Epidermal melanocyte (primary cell): ENCODE measurements around the gene ATP1A2.

ENCODE experiments used
- DNase-seq: peaks from one replicate; pipeline ENCODE4 v3.0.0; 2011; ENCODE audit warnings: low spot score; ENCODE audit not compliant: insufficient read length

ATP1A2 gene

DNA sequence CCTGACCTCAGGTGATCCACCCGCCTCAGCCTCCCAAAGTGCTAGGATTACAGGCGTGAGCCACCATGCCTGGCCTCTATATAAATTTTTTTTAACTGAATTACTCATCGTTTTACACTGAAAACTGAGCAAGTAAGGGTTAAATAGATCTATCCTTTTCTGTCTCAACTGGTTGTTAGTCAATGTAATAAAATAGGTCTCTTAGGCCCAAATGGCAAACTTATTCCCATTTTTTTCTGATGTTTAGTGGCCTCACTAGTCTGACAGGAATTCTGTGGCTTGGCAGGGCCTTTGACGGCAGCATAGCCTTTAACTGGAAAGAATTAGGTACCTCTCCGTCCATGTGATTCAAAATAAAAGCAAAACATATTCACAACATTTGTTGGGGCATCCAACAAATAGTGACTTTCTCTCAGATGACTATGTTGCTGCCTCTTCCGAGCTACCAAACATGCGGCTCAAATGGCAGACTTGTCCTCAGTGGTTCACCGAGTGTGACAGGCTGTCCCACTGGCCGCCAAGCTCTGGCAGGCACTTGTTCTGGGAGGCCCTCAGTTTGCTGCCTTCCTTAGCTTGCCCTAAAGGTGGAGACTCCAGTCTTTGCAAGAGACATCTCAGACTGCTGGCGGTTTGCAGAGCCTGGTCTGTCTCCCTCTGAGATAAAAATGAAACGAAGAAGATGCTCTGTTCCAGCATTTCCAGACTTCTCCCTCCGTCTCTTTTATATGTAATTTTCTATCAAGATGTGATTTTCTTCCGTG lies 53.2 kb downstream of the ATP1A2 start:
- no peak for DNase-seq

DNA sequence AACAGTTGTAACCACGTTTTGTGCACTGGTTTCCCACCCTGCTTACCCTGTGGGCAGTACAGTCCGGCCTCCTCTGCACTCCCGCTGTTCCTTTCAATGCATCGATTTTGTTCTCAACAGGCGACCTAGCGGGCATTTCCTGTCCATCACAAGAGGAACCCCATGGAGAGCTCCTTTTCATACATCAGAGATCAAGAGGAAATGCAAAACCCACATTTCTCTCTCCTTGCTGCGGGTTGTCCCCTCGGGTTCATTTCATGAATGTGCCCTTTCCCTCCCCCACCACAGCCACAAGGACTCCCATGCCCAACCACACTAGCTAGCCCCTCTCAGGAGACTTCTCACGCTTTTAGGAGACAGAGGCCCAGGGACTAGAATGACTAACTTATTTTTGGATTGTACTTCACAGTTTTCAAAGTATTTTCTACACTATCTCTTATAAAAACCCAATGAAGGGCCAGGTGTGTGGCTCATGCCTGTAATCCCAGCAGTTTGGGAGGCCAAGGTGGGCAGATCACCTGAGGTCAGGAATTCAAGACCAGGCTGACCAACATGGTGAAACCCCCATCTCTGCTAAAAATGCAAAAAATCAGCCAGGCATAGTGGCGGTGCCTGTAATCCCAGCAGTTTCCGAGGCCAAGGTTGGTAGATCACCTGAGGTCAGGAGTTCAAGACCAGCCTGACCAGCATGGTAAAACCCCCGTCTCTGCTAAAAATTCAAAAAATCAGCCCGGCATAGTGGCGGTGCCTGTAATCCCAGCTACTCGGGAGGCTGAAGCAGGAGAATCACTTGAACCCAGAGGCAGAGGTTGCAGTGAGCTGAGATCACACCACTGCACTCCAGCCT lies 54.2 kb downstream of the ATP1A2 start:
- DNase-seq, result peak; percentile 31

DNA sequence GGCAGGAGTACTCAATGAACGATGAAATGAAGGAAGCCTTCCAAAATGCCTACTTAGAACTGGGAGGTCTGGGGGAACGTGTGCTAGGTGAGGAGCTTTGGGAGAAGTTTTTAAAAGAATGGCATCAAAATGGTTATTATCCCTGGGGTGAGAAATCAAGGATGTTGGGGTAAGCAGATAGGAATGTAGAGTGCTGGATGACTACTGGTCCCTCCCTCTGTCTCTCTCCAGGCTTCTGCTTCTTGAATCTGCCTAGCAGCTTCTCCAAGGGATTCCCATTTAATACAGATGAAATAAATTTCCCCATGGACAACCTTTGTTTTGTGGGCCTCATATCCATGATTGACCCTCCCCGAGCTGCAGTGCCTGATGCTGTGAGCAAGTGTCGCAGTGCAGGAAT lies 55.8 kb downstream of the ATP1A2 start:
- DNase-seq, result no peak

DNA sequence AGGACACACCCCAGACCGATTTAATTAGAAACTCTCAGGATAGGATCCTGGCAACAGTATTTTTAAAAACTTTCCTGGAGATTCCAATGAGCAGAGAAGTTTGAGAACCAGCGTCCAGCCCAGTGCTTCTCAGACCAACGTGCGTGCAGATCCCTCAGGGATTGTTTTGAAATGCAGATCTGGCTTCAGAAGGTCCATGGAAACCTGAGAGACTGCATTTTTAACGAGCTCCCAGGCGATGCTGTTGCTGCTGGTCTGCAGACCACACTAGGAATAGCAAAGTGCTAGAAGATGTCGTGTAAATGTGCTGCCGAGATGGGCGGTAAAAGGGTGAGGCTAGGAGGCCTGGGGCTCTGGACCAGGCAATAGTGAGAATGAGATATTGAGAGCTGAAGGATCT lies 56.4 kb downstream of the ATP1A2 start:
- no peak for DNase-seq

DNA sequence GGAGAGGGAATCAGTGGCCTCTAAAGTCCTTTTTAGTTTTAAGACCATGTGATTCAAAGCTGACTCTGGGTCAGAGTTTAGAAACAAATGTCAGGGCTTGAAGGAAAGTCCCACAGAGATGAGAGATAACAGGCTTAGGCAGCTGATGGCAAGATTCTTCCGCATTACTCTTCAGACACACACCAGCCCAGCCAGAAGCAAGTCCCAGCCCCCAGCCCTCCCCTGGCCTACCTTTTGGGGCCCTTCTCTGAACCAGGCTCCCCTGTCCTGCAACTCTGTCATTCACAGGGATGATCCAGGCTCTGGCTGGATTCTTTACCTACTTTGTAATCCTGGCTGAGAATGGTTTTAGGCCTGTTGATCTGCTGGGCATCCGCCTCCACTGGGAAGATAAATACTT lies 61.7 kb downstream of the ATP1A2 start:
- DNase-seq, result no peak

DNA sequence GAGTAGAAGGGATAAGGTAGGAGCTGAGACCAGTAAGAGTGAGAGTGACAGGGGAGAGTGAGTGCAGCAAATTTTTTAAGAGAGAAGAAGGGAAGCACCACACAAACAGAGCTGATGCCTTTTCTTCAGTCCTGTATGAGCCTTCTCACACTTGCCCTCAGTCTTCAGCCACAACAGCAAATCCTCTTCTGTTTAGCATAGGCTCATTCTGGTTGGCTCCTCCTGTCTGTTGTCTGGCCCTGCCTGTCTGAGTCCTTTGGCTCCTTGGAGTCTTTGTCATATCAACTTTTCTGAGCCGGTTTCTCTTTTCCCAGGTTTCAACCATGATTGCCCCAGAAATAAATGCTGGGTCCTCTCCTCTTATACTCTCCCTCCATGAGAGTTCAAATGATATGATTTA lies 62.1 kb downstream of the ATP1A2 start:
- no peak for DNase-seq

DNA sequence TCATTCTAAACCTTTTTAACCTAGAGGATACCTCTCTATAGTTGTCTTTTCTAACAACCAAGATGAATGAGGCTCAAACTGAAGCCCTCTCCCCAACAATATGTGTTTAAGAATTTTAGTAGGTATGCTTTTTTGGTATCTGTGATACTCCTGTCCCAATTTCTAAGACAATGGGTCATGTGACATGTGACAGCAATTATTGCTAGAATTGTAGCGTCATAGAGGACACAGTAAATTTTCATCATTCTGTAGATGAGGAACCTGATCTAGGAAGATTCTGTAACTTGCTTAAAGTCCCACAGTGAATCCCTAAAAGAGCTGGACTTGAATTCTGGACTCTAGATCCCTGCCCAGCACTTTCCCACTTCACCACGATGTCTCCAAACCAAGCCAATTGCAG lies 63.2 kb downstream of the ATP1A2 start:
- DNase-seq, result no peak

DNA sequence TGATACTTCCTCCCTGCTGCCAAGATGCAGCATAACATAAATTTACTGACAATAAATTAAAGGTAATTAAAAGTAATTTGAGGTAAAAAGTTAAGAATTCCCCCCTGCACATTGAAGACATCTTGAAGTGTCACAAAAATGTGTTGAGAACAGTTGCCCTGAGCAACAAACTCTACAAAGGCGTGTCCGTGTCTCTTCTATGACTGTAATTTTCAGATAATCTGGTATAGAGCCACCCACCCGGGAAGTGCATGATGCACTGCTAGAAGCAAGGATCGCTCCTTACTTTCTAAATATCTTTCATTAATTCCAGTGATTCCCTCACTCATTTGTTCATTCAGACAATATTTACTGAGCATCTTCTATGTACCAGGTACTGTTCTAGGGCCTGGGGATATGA lies 63.8 kb downstream of the ATP1A2 start:
- no peak for DNase-seq

DNA sequence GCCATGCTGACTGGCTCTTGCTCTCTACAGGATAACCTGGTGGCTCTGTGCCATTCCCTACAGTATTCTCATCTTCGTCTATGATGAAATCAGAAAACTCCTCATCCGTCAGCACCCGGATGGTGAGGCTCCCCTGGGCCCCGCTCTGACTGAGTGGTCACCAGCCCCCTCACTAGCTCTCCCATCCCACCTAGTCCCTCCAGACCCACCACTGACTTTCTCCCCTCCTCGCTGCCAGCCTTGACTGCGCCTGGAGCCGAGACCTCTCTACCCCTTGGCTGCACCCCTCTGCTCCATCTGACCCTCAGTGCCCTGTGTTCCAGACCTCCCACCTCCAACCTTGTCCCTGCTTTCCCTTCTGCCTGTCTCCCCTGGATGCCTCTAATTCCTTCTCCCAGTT lies 70.7 kb downstream of the ATP1A2 start:
- no peak for DNase-seq

DNA sequence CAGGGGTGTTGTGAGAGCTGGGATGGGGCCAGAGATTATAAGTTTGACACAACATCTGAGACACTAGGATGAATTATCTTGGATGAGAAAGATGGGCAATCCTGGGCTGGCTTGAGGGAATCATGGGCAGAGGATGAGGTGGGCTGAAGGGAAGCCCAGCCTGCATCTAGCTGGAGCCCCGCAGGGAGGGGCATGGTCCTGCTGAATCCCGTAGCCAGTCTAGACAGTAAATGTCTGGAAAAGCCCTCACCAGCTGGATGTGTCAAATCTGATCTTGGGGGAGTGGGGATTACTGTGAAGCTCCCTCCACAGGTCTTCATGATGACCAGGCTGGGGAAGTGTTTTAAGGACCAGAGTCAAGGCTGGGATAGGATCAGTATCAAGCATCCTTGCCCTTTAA lies 71.2 kb downstream of the ATP1A2 start:
- DNase-seq, result no peak

DNA sequence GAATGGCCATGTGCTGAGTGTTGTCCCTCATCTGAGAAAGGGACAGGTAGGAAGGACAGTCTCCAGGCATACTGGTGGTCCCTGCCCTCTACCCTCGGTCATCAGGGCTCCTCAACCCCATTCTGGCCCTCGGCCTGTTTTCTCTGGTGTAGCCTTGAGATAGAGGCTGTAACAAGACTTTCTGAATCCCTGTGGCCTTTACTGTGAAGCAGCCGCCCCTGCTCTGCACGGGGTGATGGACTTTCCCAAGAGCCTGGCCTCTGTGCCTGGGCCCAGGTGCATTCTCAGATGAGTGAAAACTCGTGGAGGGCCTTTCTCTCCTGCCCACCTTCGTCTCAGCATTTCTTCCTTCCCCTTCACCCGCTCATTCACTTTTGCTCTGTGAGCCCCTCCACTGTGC lies 71.8 kb downstream of the ATP1A2 start:
- no peak for DNase-seq

DNA sequence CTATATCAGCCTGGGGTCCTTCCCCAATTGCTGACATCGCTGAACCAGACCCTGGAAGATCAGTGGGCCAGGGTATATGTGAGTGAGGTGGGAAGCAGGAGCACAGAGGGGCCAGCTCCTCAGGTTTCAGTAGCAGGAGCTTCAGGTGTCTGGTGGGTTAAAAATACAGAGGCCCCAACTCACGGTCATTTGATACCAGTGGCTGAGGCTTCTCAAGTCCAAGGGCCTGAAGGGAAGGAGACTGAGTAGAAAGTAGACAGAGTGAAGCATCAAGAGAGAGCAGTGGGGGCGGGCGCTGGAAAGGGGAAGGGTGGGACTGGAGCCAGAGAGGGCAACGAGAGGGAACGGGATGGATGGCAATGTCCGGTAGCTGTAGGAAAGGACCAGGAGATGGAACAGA lies 72.8 kb downstream of the ATP1A2 start:
- DNase-seq, result no peak

DNA sequence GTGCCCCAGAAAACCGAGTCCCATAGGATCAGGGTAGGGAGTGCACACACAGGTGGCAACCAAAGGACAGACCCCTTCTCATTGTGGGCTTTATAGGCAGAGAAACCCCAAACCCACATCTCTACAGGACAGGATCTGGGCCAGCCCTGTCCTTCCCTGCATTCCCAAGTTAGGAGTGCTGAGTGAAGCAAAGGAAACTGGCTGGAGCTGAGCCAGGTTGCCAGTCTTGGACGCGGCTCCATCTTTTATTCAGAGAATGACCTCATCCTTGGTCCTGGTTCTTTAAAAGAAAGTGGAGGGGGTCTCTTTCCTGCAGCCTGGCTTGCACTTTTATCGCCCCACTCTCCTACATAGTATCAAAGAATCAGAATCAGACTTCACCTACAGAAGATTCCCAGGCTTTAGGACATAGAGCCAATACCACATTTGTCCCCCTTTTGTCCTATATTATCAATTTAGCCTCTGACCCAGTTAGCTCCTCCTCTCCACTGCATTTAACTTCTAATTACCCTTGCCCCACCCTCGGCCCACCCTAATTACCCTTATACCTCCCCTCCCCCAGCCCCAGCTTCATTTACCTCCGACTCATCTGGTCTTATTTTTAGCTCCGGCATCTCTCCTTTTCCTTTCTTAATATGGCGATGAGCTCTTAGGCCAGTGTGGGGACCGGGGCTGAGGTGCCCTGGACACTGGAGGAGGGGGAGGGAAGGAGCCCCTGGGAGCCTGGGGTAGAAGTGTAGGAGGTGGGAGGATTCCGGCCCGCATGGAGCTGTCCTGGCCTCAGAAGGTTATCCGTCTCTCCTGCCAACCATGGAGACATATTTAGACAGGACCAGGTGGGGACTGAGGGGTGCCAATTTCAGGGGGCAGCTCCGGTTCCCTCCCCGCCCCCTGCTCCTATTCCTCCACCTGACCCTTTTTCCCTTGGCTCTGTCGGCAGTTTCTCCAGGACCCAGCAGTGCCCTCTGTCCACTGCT lies 74.4 kb downstream of the ATP1A2 start, which contains the start of gene CASQ1:
Gene CASQ1, plus strand, starts transcription at position 927 of the 977 bp plus-strand sequence. CDS start 177 bp downstream, outside the sequence.
- DNase-seq, result no peak

DNA sequence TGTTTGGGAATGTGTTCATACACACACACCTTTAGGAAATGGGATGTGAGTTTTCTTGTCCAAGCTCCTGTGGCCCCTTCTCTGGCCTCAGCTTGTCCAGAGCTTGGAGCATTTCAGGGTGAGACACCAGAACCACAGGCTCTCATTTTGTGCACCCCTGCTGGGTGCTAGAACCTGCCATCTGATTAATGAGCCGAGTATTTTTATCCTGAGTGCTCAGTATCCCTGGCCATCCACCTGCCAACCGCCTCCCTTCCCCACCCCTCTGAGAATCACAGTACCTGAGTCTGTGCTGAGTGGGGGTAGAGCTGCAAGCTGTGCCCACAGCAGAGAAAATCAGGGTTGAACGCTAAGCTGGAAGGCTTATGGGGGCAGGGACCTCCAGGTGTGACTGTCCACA lies 76.2 kb downstream of the ATP1A2 start:
- DNase-seq, result no peak

DNA sequence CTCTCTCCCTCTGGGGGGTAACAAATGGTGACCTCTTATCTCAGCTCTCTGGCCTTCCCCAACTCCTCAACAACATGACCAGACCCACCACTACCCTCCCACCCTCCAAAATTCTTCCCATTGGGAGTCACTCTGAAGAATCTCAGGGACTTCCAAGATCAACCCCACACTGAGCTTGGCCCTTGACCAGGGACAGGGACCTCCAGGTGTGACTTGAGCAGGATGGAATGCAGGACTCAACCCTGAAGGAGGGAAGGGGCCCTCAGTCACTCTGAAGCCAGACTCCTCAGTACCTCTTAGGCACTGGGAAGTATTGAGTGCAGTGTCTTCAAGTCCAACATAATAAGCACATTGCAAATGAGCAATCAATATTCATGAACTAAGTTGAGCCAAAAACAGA lies 76.7 kb downstream of the ATP1A2 start:
- DNase-seq, result no peak
